Measurements from ENCODE around the gene MSRB2. TPM values are rescaled to one million over a fixed set of nuclear protein-coding genes. Genes with fewer than 3 reads are reported as not detected.

MSRB2 gene
- total and polyA plus RNA-seq, 2 of the 8 experiments (the other 6 are each of a cell fraction or from before 2014, with no cell fraction given) = 11.0 to 13.9 TPM

- no peak overlapping the region for H2BK120ac ChIP-seq (replicated peaks; ENCODE audit: low read depth, low read length)
- H3K27me3 ChIP-seq (replicated peaks in 1 of 4; ENCODE audit: control insufficient read depth in 3 of 4, extremely low read depth in 1 of 4, insufficient read depth in 3 of 4, low read length in 3 of 4) = no peaks in the 10 kb centered on the region
- 0 out of 8 replicates have a peak, but pooled peaks cover 0 to 2% (median 0%) of the 10 kb centered on the region in 4 experiments for H3K36me3 ChIP-seq (ENCODE audit: control insufficient read depth in 2 of 4, insufficient read depth in 4 of 4, low read length in 3 of 4)
- no peak overlapping the region for H3K56ac ChIP-seq (replicated peaks; ENCODE audit: insufficient read length, low read depth, low read length)
- no peak for FAIRE-seq
- H4K20me1 ChIP-seq (replicated peaks in 1 of 2; ENCODE audit: control insufficient read depth in 1 of 2, insufficient read depth in 2 of 2, low read length in 2 of 2) = no peaks in the 10 kb centered on the region
- POLR2A ChIA-PET (ENCODE audit: partially characterized antibody) = interaction anchor here (1.4 kb wide), 1 partner anchor 15 kb away, joined by 3 read pairs; no protein-coding TSS in a partner anchor
- no peaks in the 10 kb centered on the region for H3K23me2 ChIP-seq (ENCODE audit: low read depth, low read length)
- peaks cover 0 to 5% (median under 1%) of the 10 kb centered on the region in 4 experiments; a peak in 2 of 7 replicates for H3K4me1 ChIP-seq (replicated peaks in 1 of 4; ENCODE audit: control insufficient read depth in 3 of 4, insufficient read depth in 4 of 4, low read length in 3 of 4)
- H3K23ac ChIP-seq (ENCODE audit: insufficient read length) = no peak overlapping the region
- H3K4me2 ChIP-seq (ENCODE audit: insufficient read depth in 1 of 2, low read depth in 2 of 2, low read length in 2 of 2) = no peak overlapping the region
- no peak overlapping the region for H2AFZ ChIP-seq (ENCODE audit: low read length)
- no peak overlapping the region for H3K4me3 ChIP-seq (ENCODE audit: extremely low read depth in 1 of 4, insufficient read depth in 2 of 4, low read depth in 3 of 4, low read length in 4 of 4)
- H4K91ac ChIP-seq (replicated peaks; ENCODE audit: insufficient read length, low read length) = no peak overlapping the region
- no peaks in the 10 kb centered on the region for H3K79me1 ChIP-seq (ENCODE audit: low read depth, low read length)
- no peak overlapping the region for H3K14ac ChIP-seq (ENCODE audit: insufficient read length)
- H3K79me2 ChIP-seq (ENCODE audit: control insufficient read depth in 1 of 2, insufficient read depth in 2 of 2, low read length in 2 of 2) = no peaks in the 10 kb centered on the region
- DNase-seq (ENCODE audit: low read depth in 1 of 2, low spot score in 2 of 2) = no peak
- H2BK15ac ChIP-seq (ENCODE audit: low read length) = no peak overlapping the region
- H3K27ac ChIP-seq (ENCODE audit: low read depth, low read length) = no peak overlapping the region
- no peak overlapping the region for H3K18ac ChIP-seq (ENCODE audit: extremely low read depth, low read length)
- no peak overlapping the region for H2BK20ac ChIP-seq (ENCODE audit: low read length)
- no peak overlapping the region for H2BK12ac ChIP-seq (ENCODE audit: low read depth, low read length)
- 77% methylated on average over 2 of the region's 2 CpGs; no CpG with 5 or more reads in 1 of the 2 experiments for WGBS, 2 experiments (ENCODE audit: extremely low coverage in 1 of 2, insufficient coverage in 1 of 2, insufficient read length in 1 of 2, insufficient replicate concordance in 2 of 2, low coverage in 1 of 2, low lambda C conversion rate in 2 of 2, missing lambda C conversion rate in 1 of 2)
- no peak overlapping the region for H3K9ac ChIP-seq (replicated peaks in 1 of 4; ENCODE audit: extremely low read depth in 1 of 4, low read depth in 3 of 4, low read length in 3 of 4)
- no peak overlapping the region for H4K5ac ChIP-seq (ENCODE audit: insufficient read length, low read depth, low read length)
- CTCF ChIA-PET (ENCODE audit: partially characterized antibody) = interaction anchor here (0.6 kb wide), 1 partner anchor 923 kb away, joined by 3 read pairs; no protein-coding TSS in a partner anchor
- no peak overlapping the region for H4K8ac ChIP-seq (ENCODE audit: extremely low read depth, insufficient read depth, low read length)
- H2BK5ac ChIP-seq (ENCODE audit: low read depth, low read length) = no peak overlapping the region
- no peaks in the 10 kb centered on the region for H3K9me3 ChIP-seq (ENCODE audit: insufficient read depth in 2 of 2, low read depth in 1 of 2, low read length in 1 of 2)
- H2AK5ac ChIP-seq (ENCODE audit: low read depth, low read length) = no peak overlapping the region
- H3K4ac ChIP-seq (replicated peaks; ENCODE audit: insufficient read length, low read depth, low read length) = no peak overlapping the region
- TF ChIP-seq E2F6 (IDR thresholded peaks at IDR 0.05) (no peak), SIN3A (conservative IDR thresholded peaks at IDR 0.05 in 1 of 2, IDR thresholded peaks at IDR 0.05 in 1 of 2; ENCODE audit: low read depth in 1 of 2, low read length in 2 of 2) (no peak), ATF3 (IDR thresholded peaks at IDR 0.05; ENCODE audit: insufficient read depth, low read depth, low read length) (no peak), KDM1A (IDR thresholded peaks at IDR 0.05; ENCODE audit: borderline replicate concordance, low read length) (no peak), SUZ12 (IDR thresholded peaks at IDR 0.05; ENCODE audit: low read length) (no peak)
Observed at GRCh38 chr10:23111517-23112286, 16.3 kb downstream of the MSRB2 start.
